Hepatocyte (in vitro differentiated cells): ENCODE measurements around the gene AGMAT. TPM values are rescaled to one million over a fixed set of nuclear protein-coding genes. Genes with fewer than 3 reads are reported as not detected.

ENCODE experiments used
- DNase-seq: peaks from one replicate; pipeline ENCODE4 v3.0.0-alpha.2; 2016; ENCODE audit warnings: low spot score
- H2AFZ ChIP-seq: fragments of 200-600 bp; sonication (generic); 2 replicates; pipeline ENCODE4 v1.6.0; 2016; ENCODE audit warnings: antibody characterized with exemption, mild to moderate bottlenecking
- H3K27ac ChIP-seq: fragments of 200-600 bp; sonication (generic); 2 replicates; pipeline ENCODE4 v1.5.1; 2016; ENCODE audit warnings: mild to moderate bottlenecking
- H3K27me3 ChIP-seq: fragments of 200-600 bp; sonication (generic); 2 replicates; pipeline ENCODE4 v1.6.1; 2016
- H3K36me3 ChIP-seq: fragments of 200-600 bp; sonication (generic); replicated peaks from 2 replicates; pipeline ENCODE4 v1.5.1; 2016; ENCODE audit warnings: low read depth; ENCODE audit not compliant: insufficient read depth
- H3K4me1 ChIP-seq: fragments of 200-600 bp; sonication (generic); 2 replicates; pipeline ENCODE4 v1.5.1; 2016; ENCODE audit warnings: mild to moderate bottlenecking, moderate library complexity; ENCODE audit not compliant: insufficient read depth
- H3K4me2 ChIP-seq: fragments of 200-600 bp; sonication (generic); 2 replicates; pipeline ENCODE4 v1.6.0; 2016
- H3K4me3 ChIP-seq: fragments of 200-600 bp; sonication (generic); 2 replicates; pipeline ENCODE4 v1.5.1; 2016; ENCODE audit warnings: mild to moderate bottlenecking
- H3K79me2 ChIP-seq: fragments of 200-600 bp; sonication (generic); 2 replicates; pipeline ENCODE4 v1.6.0; 2017; ENCODE audit warnings: mild to moderate bottlenecking
- H3K9me2 ChIP-seq: fragments of 200-600 bp; sonication (generic); replicated peaks from 2 replicates; pipeline ENCODE4 v1.6.0; 2017; ENCODE audit warnings: mild to moderate bottlenecking; ENCODE audit not compliant: insufficient read depth
- H3K9me3 ChIP-seq: fragments of 200-600 bp; sonication (generic); 2 replicates; pipeline ENCODE4 v1.5.1; 2016; ENCODE audit warnings: low read depth, mild to moderate bottlenecking
- H4K20me1 ChIP-seq: fragments of 200-600 bp; sonication (generic); 2 replicates; pipeline ENCODE4 v1.6.0; 2016; ENCODE audit warnings: mild to moderate bottlenecking; ENCODE audit not compliant: insufficient read depth, poor library complexity, severe bottlenecking
- EZH2 ChIP-seq: fragments of 200-600 bp; sonication (generic); IDR thresholded peaks from 2 replicates; pipeline ENCODE4 v1.6.1; 2016; ENCODE audit warnings: antibody characterized with exemption, mild to moderate bottlenecking, borderline replicate concordance
- EZH2phosphoT487 ChIP-seq: fragments of 200-600 bp; sonication (generic); IDR thresholded peaks from one replicate; pipeline ENCODE4 v1.6.1; 2018; ENCODE audit warnings: antibody characterized with exemption, mild to moderate bottlenecking, low read depth, moderate library complexity; ENCODE audit not compliant: unreplicated experiment, severe bottlenecking
- WGBS: methylation state at CpG from one replicate; pipeline ENCODE4 v1.1.6; 2016; ENCODE audit warnings: low lambda C conversion rate; ENCODE audit errors: missing lambda C conversion rate; 5-methylcytosine and 5-hydroxymethylcytosine counted together
- polyA plus RNA-seq: library from polyadenylated mRNA; unstranded; fragments of >200 nt; fragmentation: Nextera tagmentation; extraction: Ambion mirVana; gene quantifications from 2 replicates; pipeline ENCODE4 v1.2.1, GENCODE V29; 2016
- total RNA-seq: library from RNA; depleted of rRNA; stranded (reverse); fragments of >200 nt; gene quantifications from 2 replicates; pipeline ENCODE4 v1.2.3, GENCODE V29; 2014
- TF ChIP-seq, protein P1 (sequence below): fragments of 200-600 bp; sonication (generic); IDR thresholded peaks from 2 replicates; pipeline ENCODE4 v1.5.1; 2016; ENCODE audit warnings: antibody characterized with exemption, mild to moderate bottlenecking; ENCODE audit not compliant: poor library complexity

AGMAT gene
- total and polyA plus RNA-seq, 2 experiments from 2014 or later, result 28.7 to 42.9 TPM

DNA sequence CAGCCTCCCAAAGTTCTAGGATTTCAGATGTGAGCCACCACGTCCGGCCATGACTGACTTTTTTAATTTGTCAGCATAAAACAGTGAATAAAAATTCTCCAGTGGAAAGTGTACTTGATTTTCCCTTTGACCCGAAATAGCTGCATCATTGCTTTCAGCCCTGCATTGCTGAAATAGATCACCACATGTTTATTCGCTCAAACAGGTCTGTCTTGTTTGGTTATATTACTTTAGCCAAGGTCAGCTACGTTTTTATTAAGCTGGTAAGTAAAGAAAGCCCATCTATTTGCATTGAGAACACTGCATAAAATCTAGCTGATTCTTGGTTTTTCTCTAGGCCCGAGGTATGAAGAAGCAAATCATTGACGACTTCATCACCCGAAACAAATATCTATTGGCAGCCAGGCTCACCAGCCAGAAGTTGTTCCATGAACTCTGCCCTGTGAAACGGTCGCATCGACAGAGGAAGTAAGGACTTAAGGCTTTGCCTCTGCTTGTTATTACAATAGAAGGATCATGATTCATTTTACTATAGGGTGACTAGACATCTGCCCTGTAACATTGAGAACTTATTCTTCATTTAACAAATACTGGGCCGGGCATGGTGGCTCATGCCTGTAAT is 25.6 kb downstream of the AGMAT start:
- TF ChIP-seq, protein P1, sequence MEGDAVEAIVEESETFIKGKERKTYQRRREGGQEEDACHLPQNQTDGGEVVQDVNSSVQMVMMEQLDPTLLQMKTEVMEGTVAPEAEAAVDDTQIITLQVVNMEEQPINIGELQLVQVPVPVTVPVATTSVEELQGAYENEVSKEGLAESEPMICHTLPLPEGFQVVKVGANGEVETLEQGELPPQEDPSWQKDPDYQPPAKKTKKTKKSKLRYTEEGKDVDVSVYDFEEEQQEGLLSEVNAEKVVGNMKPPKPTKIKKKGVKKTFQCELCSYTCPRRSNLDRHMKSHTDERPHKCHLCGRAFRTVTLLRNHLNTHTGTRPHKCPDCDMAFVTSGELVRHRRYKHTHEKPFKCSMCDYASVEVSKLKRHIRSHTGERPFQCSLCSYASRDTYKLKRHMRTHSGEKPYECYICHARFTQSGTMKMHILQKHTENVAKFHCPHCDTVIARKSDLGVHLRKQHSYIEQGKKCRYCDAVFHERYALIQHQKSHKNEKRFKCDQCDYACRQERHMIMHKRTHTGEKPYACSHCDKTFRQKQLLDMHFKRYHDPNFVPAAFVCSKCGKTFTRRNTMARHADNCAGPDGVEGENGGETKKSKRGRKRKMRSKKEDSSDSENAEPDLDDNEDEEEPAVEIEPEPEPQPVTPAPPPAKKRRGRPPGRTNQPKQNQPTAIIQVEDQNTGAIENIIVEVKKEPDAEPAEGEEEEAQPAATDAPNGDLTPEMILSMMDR, result no peak
- TF ChIP-seq EZH2phosphoT487 (no peak), EZH2 (no peak)
- peak; percentile 54 for DNase-seq
- H3K9me3 ChIP-seq, result no peaks in the 10 kb centered on the region
- peak overlapping the region; percentile 86 for H3K27ac ChIP-seq
- H3K36me3 ChIP-seq, result no peaks in the 10 kb centered on the region
- no peak overlapping the region for H2AFZ ChIP-seq
- no peaks in the 10 kb centered on the region for H3K79me2 ChIP-seq
- H3K4me1 ChIP-seq, result peaks cover 2% of the 10 kb centered on the region
- no peak overlapping the region for H3K4me3 ChIP-seq
- no peaks in the 10 kb centered on the region for H4K20me1 ChIP-seq
- H3K9me2 ChIP-seq, result no peaks in the 10 kb centered on the region
- WGBS, result 74% methylated on average over 12 of the region's 12 CpGs
- no peak overlapping the region for H3K4me2 ChIP-seq
- no peaks in the 10 kb centered on the region for H3K27me3 ChIP-seq

DNA sequence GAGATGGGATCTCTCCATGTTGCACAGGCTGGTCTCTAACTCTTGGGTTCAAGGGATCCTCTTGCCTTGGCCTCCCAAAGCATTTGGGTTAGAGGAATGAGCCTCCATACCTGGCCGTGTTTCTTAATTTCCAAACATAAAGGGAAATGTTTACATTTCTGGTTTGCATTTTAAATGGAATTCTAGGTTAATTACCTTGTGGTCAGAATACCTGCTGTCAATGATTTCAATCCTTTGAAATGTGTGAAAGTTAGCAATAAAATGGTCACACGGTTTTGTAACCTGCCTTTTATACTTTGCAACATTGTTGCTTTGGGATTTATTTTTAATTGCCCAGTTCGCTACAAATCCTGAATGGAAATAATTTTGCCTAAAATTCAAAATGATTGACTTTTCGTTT is 26.3 kb downstream of the AGMAT start:
- no peak overlapping the region for H2AFZ ChIP-seq
- peaks cover 2% of the 10 kb centered on the region for H3K4me1 ChIP-seq
- TF ChIP-seq, protein P1, result no peak
- TF ChIP-seq EZH2phosphoT487, result no peak
- no peak for TF ChIP-seq EZH2
- no peaks in the 10 kb centered on the region for H3K9me3 ChIP-seq
- peak overlapping the region; percentile 86 for H3K27ac ChIP-seq
- no peaks in the 10 kb centered on the region for H3K36me3 ChIP-seq
- no peak overlapping the region for H3K4me2 ChIP-seq
- DNase-seq, result no peak
- H3K4me3 ChIP-seq, result no peak overlapping the region
- 89% methylated on average over 4 of the region's 4 CpGs for WGBS
- no peaks in the 10 kb centered on the region for H3K27me3 ChIP-seq
- no peaks in the 10 kb centered on the region for H3K9me2 ChIP-seq
- H4K20me1 ChIP-seq, result no peaks in the 10 kb centered on the region
- no peaks in the 10 kb centered on the region for H3K79me2 ChIP-seq

DNA sequence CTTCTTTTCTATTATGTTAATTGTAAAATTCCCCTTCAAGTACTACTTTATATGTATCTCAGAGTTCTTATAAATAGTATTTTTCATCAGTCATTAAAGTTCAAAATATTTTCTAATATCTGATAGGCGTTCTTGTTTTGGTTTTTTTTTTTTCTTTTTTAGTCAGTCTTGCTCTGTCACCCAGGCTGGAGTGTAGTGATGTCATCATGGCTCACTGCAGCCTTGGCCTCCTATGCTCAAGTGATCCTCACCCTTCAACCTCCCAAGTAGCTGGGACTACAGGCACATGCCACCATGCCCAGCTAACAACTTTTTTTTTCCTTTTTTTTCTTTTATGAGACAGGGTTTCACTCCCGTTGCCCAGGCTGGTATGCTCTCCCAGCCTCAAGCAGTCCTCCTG is 27.3 kb downstream of the AGMAT start:
- Histone ChIP-seq H3K4me3 (no peak overlapping the region), H3K9me2 (no peaks in the 10 kb centered on the region), H3K27me3 (no peaks in the 10 kb centered on the region), H3K27ac (no peak overlapping the region), H3K4me1 (peaks cover 2% of the 10 kb centered on the region), H3K36me3 (no peaks in the 10 kb centered on the region), H3K4me2 (no peak overlapping the region), H3K79me2 (no peaks in the 10 kb centered on the region), H3K9me3 (no peaks in the 10 kb centered on the region), H4K20me1 (no peaks in the 10 kb centered on the region), H2AFZ (no peak overlapping the region)
- WGBS, result 95% methylated on average over 2 of the region's 2 CpGs
- TF ChIP-seq, protein P1, result no peak
- TF ChIP-seq EZH2 (no peak), EZH2phosphoT487 (no peak)
- DNase-seq, result no peak
